ENCODE data around the gene POTEJ.
"Not testable (repeated sequence)": the region's sequence is repeated elsewhere in the genome, so short reads cannot be mapped to it uniquely, and the experiment has no call there.

POTEJ gene

GRCh38 chr2:130594011-130594410 lies 17.2 kb upstream of the POTEJ start:
- not testable (repeated sequence) for H3K36me3 Mint-ChIP-seq (ENCODE audit: low read depth); H3K27me3 Mint-ChIP-seq; H3K4me1 Mint-ChIP-seq (ENCODE audit: low read depth); DNase-seq; H3K9me3 Mint-ChIP-seq; H3K4me3 Mint-ChIP-seq; H3K27ac Mint-ChIP-seq

- not testable (repeated sequence) for DNase-seq; H3K27me3 Mint-ChIP-seq; H3K4me1 Mint-ChIP-seq (ENCODE audit: low read depth); H3K9me3 Mint-ChIP-seq; H3K36me3 Mint-ChIP-seq (ENCODE audit: low read depth); H3K27ac Mint-ChIP-seq; H3K4me3 Mint-ChIP-seq
Measured at GRCh38 chr2:130596757-130597156, 14.5 kb upstream of the POTEJ start.

- H3K9me3 Mint-ChIP-seq; H3K27me3 Mint-ChIP-seq; H3K4me3 Mint-ChIP-seq; DNase-seq; H3K27ac Mint-ChIP-seq; H3K36me3 Mint-ChIP-seq (ENCODE audit: low read depth); H3K4me1 Mint-ChIP-seq (ENCODE audit: low read depth): not testable (repeated sequence)
Measured at GRCh38 chr2:130597994-130598393, 13.2 kb upstream of the POTEJ start.

- H3K36me3 Mint-ChIP-seq (ENCODE audit: low read depth); DNase-seq; H3K9me3 Mint-ChIP-seq; H3K27ac Mint-ChIP-seq; H3K4me3 Mint-ChIP-seq; H3K4me1 Mint-ChIP-seq (ENCODE audit: low read depth); H3K27me3 Mint-ChIP-seq: not testable (repeated sequence)
Measured at GRCh38 chr2:130598463-130598862, 12.8 kb upstream of the POTEJ start.

- not testable (repeated sequence) for H3K36me3 Mint-ChIP-seq (ENCODE audit: low read depth); DNase-seq; H3K9me3 Mint-ChIP-seq; H3K27ac Mint-ChIP-seq; H3K4me1 Mint-ChIP-seq (ENCODE audit: low read depth); H3K4me3 Mint-ChIP-seq; H3K27me3 Mint-ChIP-seq
Measured at GRCh38 chr2:130599393-130599792, 11.8 kb upstream of the POTEJ start, which contains the start of gene CFC1. TSS of gene CFC1 (minus strand) at chr2:130599575. CDS start at chr2:130599287, 288 bp downstream.

- H3K4me3 Mint-ChIP-seq; H3K27me3 Mint-ChIP-seq; H3K4me1 Mint-ChIP-seq (ENCODE audit: low read depth); DNase-seq; H3K36me3 Mint-ChIP-seq (ENCODE audit: low read depth); H3K9me3 Mint-ChIP-seq; H3K27ac Mint-ChIP-seq: not testable (repeated sequence)
Measured at GRCh38 chr2:130599926-130600325, 11.3 kb upstream of the POTEJ start.

GRCh38 chr2:130601648-130602302 lies 9.5 kb upstream of the POTEJ start:
- H3K27me3 Mint-ChIP-seq; H3K9me3 Mint-ChIP-seq; H3K36me3 Mint-ChIP-seq (ENCODE audit: low read depth); H3K4me1 Mint-ChIP-seq (ENCODE audit: low read depth); H3K27ac Mint-ChIP-seq; DNase-seq; H3K4me3 Mint-ChIP-seq: not testable (repeated sequence)

- not testable (repeated sequence) for H3K27me3 Mint-ChIP-seq; H3K9me3 Mint-ChIP-seq; H3K27ac Mint-ChIP-seq; DNase-seq; H3K4me3 Mint-ChIP-seq; H3K4me1 Mint-ChIP-seq (ENCODE audit: low read depth); H3K36me3 Mint-ChIP-seq (ENCODE audit: low read depth)
Measured at GRCh38 chr2:130608276-130609001, 2.8 kb upstream of the POTEJ start.

- H3K9me3 Mint-ChIP-seq; H3K27me3 Mint-ChIP-seq; H3K4me1 Mint-ChIP-seq (ENCODE audit: low read depth); H3K4me3 Mint-ChIP-seq; H3K27ac Mint-ChIP-seq; DNase-seq; H3K36me3 Mint-ChIP-seq (ENCODE audit: low read depth): not testable (repeated sequence)
Measured at GRCh38 chr2:130609002-130609920, 2.0 kb upstream of the POTEJ start.

GRCh38 chr2:130610486-130610885 lies 754 bp upstream of the POTEJ start:
- H3K27ac Mint-ChIP-seq; H3K36me3 Mint-ChIP-seq (ENCODE audit: low read depth); DNase-seq; H3K4me3 Mint-ChIP-seq; H3K4me1 Mint-ChIP-seq (ENCODE audit: low read depth); H3K27me3 Mint-ChIP-seq; H3K9me3 Mint-ChIP-seq: not testable (repeated sequence)

- H3K27me3 Mint-ChIP-seq; DNase-seq; H3K9me3 Mint-ChIP-seq; H3K36me3 Mint-ChIP-seq (ENCODE audit: low read depth); H3K27ac Mint-ChIP-seq; H3K4me3 Mint-ChIP-seq; H3K4me1 Mint-ChIP-seq (ENCODE audit: low read depth): not testable (repeated sequence)
Measured at GRCh38 chr2:130628784-130629475, 17.7 kb downstream of the POTEJ start.

- H3K4me1 Mint-ChIP-seq (ENCODE audit: low read depth); H3K9me3 Mint-ChIP-seq; H3K4me3 Mint-ChIP-seq; H3K36me3 Mint-ChIP-seq (ENCODE audit: low read depth); H3K27me3 Mint-ChIP-seq; DNase-seq; H3K27ac Mint-ChIP-seq: not testable (repeated sequence)
Measured at GRCh38 chr2:130638973-130639372, 27.7 kb downstream of the POTEJ start.

GRCh38 chr2:130641688-130642087 lies 30.4 kb downstream of the POTEJ start:
- H3K4me3 Mint-ChIP-seq; H3K9me3 Mint-ChIP-seq; H3K4me1 Mint-ChIP-seq (ENCODE audit: low read depth); H3K27ac Mint-ChIP-seq; H3K27me3 Mint-ChIP-seq; H3K36me3 Mint-ChIP-seq (ENCODE audit: low read depth); DNase-seq: not testable (repeated sequence)

GRCh38 chr2:130649285-130649684 lies 38.0 kb downstream of the POTEJ start:
- H3K36me3 Mint-ChIP-seq (ENCODE audit: low read depth); H3K27me3 Mint-ChIP-seq; H3K27ac Mint-ChIP-seq; H3K4me3 Mint-ChIP-seq; H3K9me3 Mint-ChIP-seq; H3K4me1 Mint-ChIP-seq (ENCODE audit: low read depth); DNase-seq: not testable (repeated sequence)

All from activated T-cell treated with anti-CD3 and anti-CD28 coated beads, Interleukin-2, amount 50 U/mL, for 24 hours (primary cell).